Spleen (tissue), 7 donors: ENCODE measurements around the gene TENM4.

ENCODE experiments used
- POLR2AphosphoS5 ChIP-seq, 3 donors: sonication (generic); formaldehyde crosslinking; IDR thresholded peaks; one replicate each; pipeline ENCODE4 v1.5.1; 2017; ENCODE audit warnings: antibody characterized with exemption in 3 of 3
- TF ChIP-seq, protein P1 (sequence below), 11 experiments: fragments of 200-600 bp in 7 of 11; fragments of 450-650 bp in 4 of 11; sonication (generic) in 4 of 11; IDR thresholded peaks in 8 of 11; conservative IDR thresholded peaks in 3 of 11; 1 replicate in 7 of 11; 2 replicates in 4 of 11; pipeline versions ENCODE4 v1.4.0 to v1.8.0; 2016 to 2021; ENCODE audit warnings: antibody characterized with exemption in 11 of 11, inconsistent platforms in 4 of 11, mild to moderate bottlenecking in 1 of 11
- donor health status: DM: no; HTN: no; CAD: no; lungs with moderate emphysema.
- donor health status: DM: no; HTN: no; CAD: no.
- donor health status: DM: no; HTN: no; CAD: no.

DNA sequence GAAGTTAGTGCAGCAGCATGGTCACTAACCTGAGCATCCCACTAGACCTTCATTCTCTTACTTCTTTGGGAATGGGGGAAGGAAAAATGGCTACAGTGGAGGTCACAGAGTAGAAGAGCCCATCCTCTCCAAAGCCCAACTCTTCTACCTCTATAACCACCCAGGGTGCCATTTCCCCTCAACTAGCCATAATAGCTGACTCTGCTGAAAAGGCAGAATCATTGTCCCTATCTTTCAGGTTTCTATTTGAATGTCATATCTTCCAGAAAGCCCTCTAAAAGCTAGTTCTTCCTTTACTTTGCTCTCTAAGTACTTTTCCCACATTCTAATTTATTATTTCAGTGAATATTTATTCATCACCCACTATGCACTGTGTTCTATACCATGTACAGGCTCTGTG, 421.6 kb downstream of the TENM4 start:
- TF ChIP-seq POLR2AphosphoS5 (IDR thresholded peaks at IDR 0.05): no peak
- TF ChIP-seq, protein P1, sequence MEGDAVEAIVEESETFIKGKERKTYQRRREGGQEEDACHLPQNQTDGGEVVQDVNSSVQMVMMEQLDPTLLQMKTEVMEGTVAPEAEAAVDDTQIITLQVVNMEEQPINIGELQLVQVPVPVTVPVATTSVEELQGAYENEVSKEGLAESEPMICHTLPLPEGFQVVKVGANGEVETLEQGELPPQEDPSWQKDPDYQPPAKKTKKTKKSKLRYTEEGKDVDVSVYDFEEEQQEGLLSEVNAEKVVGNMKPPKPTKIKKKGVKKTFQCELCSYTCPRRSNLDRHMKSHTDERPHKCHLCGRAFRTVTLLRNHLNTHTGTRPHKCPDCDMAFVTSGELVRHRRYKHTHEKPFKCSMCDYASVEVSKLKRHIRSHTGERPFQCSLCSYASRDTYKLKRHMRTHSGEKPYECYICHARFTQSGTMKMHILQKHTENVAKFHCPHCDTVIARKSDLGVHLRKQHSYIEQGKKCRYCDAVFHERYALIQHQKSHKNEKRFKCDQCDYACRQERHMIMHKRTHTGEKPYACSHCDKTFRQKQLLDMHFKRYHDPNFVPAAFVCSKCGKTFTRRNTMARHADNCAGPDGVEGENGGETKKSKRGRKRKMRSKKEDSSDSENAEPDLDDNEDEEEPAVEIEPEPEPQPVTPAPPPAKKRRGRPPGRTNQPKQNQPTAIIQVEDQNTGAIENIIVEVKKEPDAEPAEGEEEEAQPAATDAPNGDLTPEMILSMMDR (IDR thresholded peaks at IDR 0.05 in 8 of 11, conservative IDR thresholded peaks at IDR 0.05 in 3 of 11): no peak
